Stimulated activated CD8-positive, alpha-beta memory T cell treated with anti-CD3 and anti-CD28 coated beads, Interleukin-7, amount 100 ng/mL, for 4 hours (primary cell): ENCODE results near the gene PCDHGA5.
"Not testable (repeated sequence)": the region's sequence is repeated elsewhere in the genome, so short reads cannot be mapped to it uniquely, and the experiment has no call there.

Experiments
- DNase-seq, 2 donors: peaks; one replicate each; pipeline ENCODE4 v3.0.0-alpha.2; 2020; ENCODE audit warnings: low read depth in 2 of 2

PCDHGA5 gene

DNA sequence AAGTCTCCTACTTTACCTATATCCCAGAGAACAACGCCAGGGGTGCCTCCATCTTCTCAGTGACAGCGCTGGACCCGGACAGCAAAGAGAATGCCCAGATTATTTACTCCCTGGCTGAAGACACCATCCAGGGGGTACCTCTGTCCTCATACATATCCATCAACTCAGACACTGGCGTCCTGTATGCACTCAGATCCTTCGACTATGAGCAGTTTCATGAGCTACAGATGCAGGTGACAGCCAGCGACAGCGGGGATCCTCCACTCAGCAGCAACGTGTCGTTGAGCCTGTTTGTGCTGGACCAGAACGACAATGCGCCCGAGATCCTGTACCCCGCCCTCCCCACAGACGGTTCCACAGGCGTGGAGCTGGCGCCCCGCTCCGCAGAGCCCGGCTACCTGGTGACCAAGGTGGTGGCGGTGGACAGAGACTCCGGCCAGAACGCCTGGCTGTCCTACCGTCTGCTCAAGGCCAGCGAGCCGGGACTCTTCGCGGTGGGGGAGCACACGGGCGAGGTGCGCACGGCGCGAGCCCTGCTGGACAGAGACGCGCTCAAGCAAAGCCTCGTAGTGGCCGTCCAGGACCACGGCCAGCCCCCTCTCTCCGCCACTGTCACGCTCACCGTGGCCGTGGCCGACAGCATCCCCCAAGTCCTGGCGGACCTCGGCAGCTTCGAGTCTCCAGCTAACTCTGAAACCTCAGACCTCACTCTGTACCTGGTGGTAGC lies 50.7 kb downstream of the PCDHGA5 start:
- DNase-seq, result not testable (repeated sequence)

- not testable (repeated sequence) for DNase-seq
These were observed 51.3 kb downstream of the PCDHGA5 start for GRCh38 chr5:141415275-141415618.
